ENCODE results near the gene DBNL. TPM values are rescaled to one million over a fixed set of nuclear protein-coding genes. Genes with fewer than 3 reads are reported as not detected.

Gene DBNL
- polyA plus RNA-seq, 1 donor from 2014 or later: 384 TPM

GRCh38 chr7:44110719-44111635, 66.5 kb downstream of the DBNL start:
- Mint-ChIP-seq H3K4me1 (peaks cover under 1 to 1% (median under 1%) of the 10 kb centered on the region in 3 donors), H3K4me3 (no peak overlapping the region), H3K27me3 (peaks cover 4% of the 10 kb centered on the region), H3K36me3 (peaks cover 1% of the 10 kb centered on the region), H3K9me3 (no peaks in the 10 kb centered on the region), H3K27ac (no peak overlapping the region)

Other genes with a start within 250 kb of the DBNL start
- 136 TPM for gene MRPS24, start 175.2 kb upstream of the DBNL start, polyA plus RNA-seq
- gene URGCP, start 138.1 kb upstream of the DBNL start, polyA plus RNA-seq: 24.4 TPM
- gene UBE2D4, start 118.3 kb upstream of the DBNL start, polyA plus RNA-seq: 15.1 TPM
- gene SPDYE1, start 46.8 kb upstream of the DBNL start, polyA plus RNA-seq: 0.10 TPM
- gene PGAM2, start 20.9 kb downstream of the DBNL start, polyA plus RNA-seq: not detected
- 42.0 TPM for gene POLM, start 37.8 kb downstream of the DBNL start, polyA plus RNA-seq
- gene AEBP1, start 59.6 kb downstream of the DBNL start, polyA plus RNA-seq: 3.7 TPM
- gene POLD2, start 78.8 kb downstream of the DBNL start, polyA plus RNA-seq: 88.5 TPM
- gene MYL7, start 96.6 kb downstream of the DBNL start, polyA plus RNA-seq: not detected
- gene GCK, start 144.7 kb downstream of the DBNL start, polyA plus RNA-seq: 0.68 TPM
- 46.3 TPM for gene YKT6, start 156.3 kb downstream of the DBNL start, polyA plus RNA-seq